GM06990 (cell line): ENCODE data around the gene MS4A4A.

Experiments
- DNase-seq: peaks from one replicate; pipeline ENCODE4 v3.0.0-alpha.2; 2011; ENCODE audit not compliant: insufficient read length; ENCODE audit errors: extremely low read depth
- H3K27me3 ChIP-seq: replicated peaks from 2 replicates; pipeline ENCODE4 v1.6.0; 2011; ENCODE audit warnings: low read length; ENCODE audit not compliant: control insufficient read depth, insufficient read depth
- H3K36me3 ChIP-seq: 2 replicates; pipeline ENCODE4 v1.5.1; 2011; ENCODE audit warnings: low read length; ENCODE audit not compliant: control insufficient read depth, insufficient read depth
- H3K4me3 ChIP-seq: replicated peaks from 2 replicates; pipeline ENCODE4 v1.5.1; 2011; ENCODE audit warnings: low read depth, mild to moderate bottlenecking, control low read depth, low read length
- TF ChIP-seq, protein P1 (sequence below): IDR thresholded peaks from 2 replicates; pipeline ENCODE4 v1.5.1; 2011; ENCODE audit warnings: low read length, control low read depth, mild to moderate bottlenecking, inconsistent platforms; ENCODE audit not compliant: insufficient read depth, poor library complexity, severe bottlenecking

MS4A4A gene

DNA sequence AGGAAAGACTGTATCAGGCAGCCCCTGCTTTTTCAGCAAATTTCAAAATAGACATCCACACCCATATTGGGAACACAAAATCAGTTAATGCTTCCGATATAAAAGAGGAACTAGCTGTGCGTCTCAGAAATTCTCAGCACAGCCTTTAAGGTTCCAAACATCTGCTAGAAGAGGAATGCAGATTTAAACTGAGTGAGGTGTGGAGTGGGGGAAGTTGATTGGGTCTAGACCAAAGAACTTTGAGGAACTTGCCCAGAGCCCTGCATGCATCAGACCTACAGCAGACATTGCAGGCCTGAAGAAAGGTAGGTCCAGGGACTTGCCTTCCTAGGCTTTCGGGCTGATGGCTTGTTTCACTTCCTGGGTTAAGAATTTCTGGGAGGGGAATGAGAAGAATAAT is at the start of gene MS4A4A:
MS4A4A (plus strand) TSS at position 255 of the 400 bp plus-strand sequence; CDS start at position 265, 10 bp downstream.
- TF ChIP-seq, protein P1, sequence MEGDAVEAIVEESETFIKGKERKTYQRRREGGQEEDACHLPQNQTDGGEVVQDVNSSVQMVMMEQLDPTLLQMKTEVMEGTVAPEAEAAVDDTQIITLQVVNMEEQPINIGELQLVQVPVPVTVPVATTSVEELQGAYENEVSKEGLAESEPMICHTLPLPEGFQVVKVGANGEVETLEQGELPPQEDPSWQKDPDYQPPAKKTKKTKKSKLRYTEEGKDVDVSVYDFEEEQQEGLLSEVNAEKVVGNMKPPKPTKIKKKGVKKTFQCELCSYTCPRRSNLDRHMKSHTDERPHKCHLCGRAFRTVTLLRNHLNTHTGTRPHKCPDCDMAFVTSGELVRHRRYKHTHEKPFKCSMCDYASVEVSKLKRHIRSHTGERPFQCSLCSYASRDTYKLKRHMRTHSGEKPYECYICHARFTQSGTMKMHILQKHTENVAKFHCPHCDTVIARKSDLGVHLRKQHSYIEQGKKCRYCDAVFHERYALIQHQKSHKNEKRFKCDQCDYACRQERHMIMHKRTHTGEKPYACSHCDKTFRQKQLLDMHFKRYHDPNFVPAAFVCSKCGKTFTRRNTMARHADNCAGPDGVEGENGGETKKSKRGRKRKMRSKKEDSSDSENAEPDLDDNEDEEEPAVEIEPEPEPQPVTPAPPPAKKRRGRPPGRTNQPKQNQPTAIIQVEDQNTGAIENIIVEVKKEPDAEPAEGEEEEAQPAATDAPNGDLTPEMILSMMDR, result no peak
- Histone ChIP-seq H3K4me3 (no peak within 1 kb of the TSS), H3K27me3 (no peaks in the 10 kb centered on the region), H3K36me3 (no peaks in the 10 kb centered on the region)
- DNase-seq, result no peak

DNA sequence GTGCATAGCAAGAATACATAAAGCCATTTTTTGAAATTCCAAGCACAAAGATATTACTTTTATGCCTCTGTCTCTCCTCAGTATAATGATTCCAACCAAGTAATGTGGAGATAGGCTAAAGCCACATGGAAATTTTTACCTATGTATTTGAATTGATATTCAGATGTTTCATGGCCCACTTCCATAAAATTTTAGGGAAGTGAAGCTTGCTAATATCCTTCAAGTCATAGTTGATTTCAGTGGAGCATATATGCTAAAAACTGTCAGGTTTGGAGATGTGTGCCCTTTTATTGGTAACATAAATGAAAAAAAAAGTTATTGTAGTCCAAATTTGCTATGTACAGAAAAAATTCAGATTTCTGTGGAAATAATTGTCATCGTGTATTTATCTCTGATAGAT is 49.8 kb upstream of the MS4A4A start:
- Histone ChIP-seq H3K4me3 (no peak overlapping the region), H3K36me3 (no peaks in the 10 kb centered on the region), H3K27me3 (no peaks in the 10 kb centered on the region)
- DNase-seq, result no peak
- TF ChIP-seq, protein P1, result no peak

DNA sequence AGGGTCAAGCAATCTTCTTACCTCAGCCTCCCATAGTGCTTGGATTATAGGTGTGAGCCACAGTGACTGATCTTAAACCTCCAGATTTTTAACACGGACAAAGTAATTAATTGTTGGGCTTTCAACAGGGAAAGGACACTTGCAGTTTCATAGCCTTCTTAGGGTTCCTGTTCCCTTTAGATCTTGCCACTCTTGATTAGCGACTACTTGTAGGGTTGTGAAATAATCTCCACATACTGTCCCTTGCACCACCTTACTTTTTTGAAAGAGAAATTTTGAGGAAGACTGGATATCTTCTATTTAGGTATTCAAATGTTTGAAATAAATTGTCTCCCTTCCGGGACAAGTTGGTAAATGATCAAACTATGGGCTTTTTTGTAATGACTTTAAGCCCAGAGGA is 45.1 kb upstream of the MS4A4A start:
- TF ChIP-seq, protein P1, result no peak
- Histone ChIP-seq H3K36me3 (no peaks in the 10 kb centered on the region), H3K4me3 (no peak overlapping the region), H3K27me3 (no peaks in the 10 kb centered on the region)
- no peak for DNase-seq

DNA sequence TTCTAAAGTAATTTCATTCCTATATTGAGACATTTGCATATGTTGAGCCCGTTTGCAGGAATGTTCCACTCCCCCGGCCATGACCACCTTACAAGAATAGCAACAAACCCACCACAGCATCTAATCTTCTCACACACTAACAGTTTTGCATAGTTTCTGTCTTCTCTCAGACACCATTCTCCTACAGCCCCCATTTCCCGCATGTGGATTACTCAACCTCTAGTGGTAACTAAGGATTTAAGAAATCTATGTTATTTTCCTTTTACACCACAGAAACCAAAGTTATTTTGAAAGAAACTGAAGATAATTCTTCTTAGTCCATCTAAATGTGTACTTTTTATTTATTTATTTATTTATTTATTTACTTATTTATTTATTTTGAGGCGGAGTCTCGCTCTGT is 39.8 kb upstream of the MS4A4A start:
- DNase-seq, result no peak
- no peak overlapping the region for H3K4me3 ChIP-seq
- H3K36me3 ChIP-seq, result no peaks in the 10 kb centered on the region
- TF ChIP-seq, protein P1, result no peak
- no peaks in the 10 kb centered on the region for H3K27me3 ChIP-seq

DNA sequence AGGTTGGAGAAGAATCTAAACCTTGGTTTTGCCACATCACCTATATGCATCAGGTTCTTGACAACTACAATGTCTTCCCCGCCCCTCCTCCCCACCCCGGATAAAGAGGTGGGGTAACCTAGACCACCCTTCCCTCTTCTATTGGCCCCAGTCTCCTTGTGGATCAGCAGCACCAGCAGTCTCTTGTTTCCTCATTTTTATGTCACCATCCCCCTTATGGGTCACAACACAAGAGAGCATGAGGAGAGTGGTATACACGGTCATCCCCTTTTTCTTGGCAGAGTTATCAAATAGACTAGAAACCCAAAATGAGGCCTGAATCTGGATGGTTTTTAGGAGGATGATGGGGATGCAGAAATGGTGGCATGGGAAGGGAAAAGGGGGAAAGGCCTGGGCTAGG is 38.7 kb upstream of the MS4A4A start:
- no peak for DNase-seq
- H3K27me3 ChIP-seq, result no peaks in the 10 kb centered on the region
- no peaks in the 10 kb centered on the region for H3K36me3 ChIP-seq
- H3K4me3 ChIP-seq, result no peak overlapping the region
- TF ChIP-seq, protein P1, result no peak

DNA sequence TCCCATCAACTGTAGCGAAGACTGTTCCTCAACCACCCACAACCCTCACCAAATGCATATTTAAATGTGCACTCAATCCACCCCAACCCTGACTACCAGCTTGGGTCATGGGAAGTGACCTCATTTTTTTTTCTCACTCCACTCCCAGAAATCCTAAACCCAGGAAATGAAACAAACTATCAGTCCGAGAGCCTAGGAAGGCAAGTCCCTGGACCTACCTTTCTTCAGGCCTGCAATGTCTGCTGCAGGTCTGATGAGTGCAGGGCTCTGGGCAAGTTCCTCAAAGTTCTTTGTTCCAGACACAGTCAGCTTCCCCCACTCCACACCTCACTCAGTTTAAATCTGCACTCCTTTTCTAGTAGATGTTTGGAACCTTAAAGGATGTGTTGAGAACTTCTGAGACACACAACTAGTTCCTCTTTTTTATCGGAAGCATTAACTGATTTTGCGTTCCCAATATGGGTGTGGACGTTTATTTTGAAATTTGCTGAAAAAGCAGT is 37.7 kb upstream of the MS4A4A start, which contains the start of gene MS4A4E:
MS4A4E (minus strand) TSS at position 398 of the 500 bp plus-strand sequence. CDS start 13,082 bp downstream, outside the sequence.
- H3K4me3 ChIP-seq, result no peak within 1 kb of the TSS
- no peaks in the 10 kb centered on the region for H3K36me3 ChIP-seq
- DNase-seq, result no peak
- no peaks in the 10 kb centered on the region for H3K27me3 ChIP-seq
- TF ChIP-seq, protein P1, result no peak
